RPMI8226 (cell line): ENCODE data around the gene ZSWIM5.
"Not testable (repeated sequence)": the region's sequence is repeated elsewhere in the genome, so short reads cannot be mapped to it uniquely, and the experiment has no call there.

ENCODE experiments used
- DNase-seq: peaks from one replicate; pipeline ENCODE4 v3.0.0-alpha.2; 2015

Gene ZSWIM5

DNA sequence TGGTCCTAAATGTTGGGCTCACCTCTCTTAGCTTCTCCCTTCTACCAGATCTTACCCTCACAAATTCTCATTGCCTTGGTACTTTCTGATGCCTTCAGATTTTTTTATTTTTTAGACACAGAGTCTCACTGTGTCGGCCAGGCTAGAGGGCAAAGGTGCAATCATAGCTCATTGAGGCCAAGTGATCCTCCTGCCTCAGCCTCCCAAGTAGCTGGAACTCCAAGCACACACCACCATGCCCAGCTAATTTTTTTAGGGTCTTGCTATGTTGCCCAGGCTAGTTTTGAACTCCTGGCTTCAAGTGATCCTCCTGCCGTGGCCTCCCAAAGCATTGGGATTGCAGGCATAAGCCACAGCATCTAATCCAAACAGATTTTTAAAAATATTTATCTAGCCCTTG lies 69.4 kb downstream of the ZSWIM5 start:
- DNase-seq: no peak

DNA sequence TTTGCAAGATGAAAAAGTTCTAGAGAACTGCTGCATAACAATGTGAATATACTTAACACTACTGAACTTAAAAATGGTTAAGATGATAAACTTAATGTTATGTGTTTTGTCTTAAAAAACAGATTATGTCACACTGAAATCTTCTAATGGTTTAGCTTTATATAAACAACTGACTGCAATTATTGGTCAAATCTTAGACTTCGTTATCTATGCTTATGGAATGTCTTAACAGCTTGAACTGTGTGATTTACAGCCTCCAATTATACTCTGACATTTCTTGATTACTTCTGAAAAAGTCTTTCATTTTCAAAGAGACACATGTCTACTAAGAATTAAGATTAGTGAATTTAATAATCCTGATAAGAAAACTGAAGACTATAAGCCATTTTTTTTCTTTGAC lies 71.1 kb downstream of the ZSWIM5 start:
- DNase-seq: no peak

DNA sequence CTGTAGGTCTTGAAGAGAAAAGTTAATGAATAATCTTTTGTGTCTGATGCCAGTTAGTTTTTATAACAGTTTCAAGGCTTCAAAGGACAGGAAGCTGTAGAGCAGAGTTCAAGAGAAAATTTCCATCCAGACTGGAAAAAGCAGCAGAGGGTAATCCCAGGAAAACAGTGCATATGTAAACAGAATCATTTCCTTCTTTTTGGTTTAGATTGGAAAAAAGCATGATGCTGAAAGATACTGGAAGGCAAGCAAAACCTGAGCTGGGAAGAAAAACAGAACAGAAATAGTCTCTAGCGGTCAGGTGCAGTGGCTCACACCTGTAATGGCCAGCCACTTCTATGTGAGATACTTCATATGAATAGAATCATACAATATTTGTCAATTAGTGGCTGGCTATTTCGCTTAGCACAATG lies 71.9 kb downstream of the ZSWIM5 start:
- DNase-seq: no peak

DNA sequence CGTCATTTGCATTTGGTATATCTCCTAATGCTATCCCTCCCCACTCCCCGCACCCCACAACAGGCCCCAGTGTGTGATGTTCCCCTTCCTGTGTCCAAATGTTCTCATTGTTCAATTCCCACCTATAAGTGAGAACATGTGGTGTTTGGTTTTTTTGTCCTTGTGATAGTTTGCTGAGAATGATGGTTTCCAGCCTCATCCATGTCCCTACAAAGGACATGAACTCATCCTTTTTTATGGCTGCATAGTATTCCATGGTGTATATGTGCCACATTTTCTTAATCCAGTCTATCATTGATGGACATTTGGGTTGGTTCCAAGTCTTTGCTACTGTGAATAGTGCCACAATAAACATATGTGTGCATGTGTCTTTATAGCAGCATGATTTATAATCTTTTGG lies 73.7 kb downstream of the ZSWIM5 start:
- DNase-seq: not testable (repeated sequence)

DNA sequence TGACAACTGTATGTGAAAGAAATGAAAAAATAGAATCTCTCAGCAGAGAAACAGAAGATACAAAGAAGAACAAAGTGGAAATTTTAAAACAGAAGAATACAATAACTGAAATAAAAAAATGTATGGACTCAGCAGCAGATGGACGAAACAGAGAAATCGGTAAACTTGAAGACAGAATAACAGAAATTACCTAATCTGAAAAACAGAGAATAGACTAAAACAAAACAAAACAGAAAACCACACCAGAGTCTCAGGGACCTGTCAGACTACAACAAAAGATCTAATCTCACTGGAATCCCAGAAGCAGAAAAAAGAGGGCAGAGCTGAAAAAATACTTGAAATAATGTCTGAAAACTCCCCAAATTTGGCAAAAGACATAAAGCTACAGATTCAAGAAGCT lies 83.0 kb downstream of the ZSWIM5 start:
- no peak for DNase-seq

DNA sequence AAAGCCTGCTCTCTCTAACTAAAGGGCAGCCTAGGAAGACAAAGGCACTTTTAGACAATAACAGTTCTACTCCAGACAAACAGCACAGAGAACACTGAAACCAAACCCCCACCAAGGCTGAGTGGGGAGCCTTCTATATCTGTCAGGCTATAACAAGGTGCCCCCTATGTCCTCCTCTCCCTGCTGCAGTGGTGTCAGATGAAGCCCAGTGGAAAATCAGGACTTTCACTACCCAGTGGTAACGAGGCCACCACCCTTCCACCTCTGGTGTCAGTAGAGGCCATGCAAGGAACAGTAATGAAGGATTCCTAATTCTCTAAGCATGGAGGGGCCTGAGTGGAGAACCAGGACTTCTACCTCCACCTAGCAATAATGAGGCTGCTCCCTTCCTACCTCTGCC lies 83.7 kb downstream of the ZSWIM5 start:
- no peak for DNase-seq

DNA sequence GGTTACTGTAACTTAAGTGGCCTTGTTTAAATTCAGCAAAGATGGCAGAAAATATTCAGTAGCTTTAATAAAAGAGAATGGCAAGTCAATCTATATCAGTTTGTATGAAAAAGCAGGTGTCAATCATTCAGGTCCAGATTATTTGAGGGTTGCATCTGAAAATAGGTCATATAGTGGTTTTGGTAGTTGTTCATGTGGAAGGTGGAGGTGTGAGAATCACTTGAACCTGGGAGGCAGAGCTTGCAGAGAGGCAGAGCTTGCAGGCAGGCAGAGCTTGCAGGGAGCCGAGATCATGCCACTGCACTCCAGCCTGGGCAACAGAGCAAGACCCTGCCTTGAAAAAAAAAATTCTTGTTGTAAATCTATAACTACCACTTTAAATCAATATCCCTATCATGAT lies 88.6 kb downstream of the ZSWIM5 start:
- DNase-seq: no peak

DNA sequence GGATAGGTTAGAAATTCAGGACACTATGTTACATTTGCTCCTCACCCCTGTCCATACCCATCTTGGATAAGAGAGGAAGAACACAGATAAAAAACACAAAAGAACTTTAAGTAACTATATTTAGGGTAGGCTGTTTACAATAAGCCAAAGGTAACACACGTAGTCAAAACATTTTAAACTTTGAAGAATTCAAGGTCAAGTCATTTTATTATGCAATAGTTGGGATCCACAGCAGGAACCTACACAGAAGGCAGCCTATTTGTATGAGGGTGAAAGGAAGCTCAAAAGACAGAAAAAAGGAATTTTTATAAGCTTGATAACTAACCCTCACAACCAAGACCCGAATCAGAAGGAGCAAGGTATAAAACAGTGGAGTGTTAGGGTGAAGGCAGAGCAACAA lies 89.6 kb downstream of the ZSWIM5 start:
- DNase-seq: no peak

DNA sequence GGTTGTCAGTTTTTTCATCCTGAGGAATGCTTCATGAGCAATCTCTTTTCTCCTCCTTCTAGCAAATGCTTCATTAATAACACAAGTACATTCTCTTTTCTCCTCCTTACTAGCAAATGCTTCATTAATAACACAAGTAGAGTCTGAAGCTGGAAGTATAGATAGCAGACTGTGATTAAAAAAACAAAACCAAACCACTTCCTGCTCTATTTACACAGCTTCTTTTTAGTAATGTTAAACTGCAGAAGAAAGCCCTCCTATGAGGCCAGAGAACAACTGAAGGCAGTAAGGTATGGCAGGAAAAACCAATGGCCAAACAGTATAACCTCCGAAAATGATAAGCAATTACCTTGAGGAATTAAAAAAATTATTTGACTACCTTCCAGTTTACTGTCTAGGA lies 90.1 kb downstream of the ZSWIM5 start:
- no peak for DNase-seq

DNA sequence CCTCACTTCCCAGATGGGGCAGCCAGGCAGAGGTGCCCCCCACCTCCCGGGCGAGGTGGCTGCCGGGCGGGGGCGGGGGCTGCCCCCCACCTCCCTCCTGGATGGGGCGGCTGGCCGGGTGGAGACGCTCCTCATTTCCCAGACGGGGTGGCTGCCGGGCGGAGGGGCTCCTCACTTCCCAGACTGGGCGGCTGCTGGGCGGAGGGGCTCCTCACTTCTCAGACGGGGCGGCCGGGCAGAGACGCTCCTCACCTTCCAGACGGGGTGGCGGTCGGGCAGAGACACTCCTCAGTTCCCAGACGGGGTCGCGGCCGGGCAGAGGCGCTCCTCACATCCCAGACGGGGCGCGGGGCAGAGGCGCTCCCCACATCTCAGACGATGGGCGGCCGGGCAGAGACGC lies 91.2 kb downstream of the ZSWIM5 start:
- DNase-seq: not testable (repeated sequence)

DNA sequence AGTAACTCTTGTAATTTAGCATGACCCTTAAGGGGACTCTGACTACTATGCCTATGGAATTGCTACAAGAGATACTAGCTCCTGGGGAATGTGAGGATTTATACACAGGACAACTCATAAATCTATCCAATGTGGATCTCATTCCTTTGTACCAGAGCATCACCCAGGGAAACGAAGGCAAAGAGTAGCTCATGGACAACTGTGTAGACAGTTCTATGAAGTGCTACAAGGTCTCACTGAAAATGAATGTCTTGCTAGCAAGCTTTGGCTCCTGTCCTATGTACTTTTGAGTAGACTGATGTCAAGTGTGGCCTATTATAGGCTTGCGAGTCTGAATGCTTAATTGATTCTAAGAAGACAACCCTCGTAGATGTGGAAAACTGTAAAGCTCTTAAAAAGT lies 93.7 kb downstream of the ZSWIM5 start:
- no peak for DNase-seq

DNA sequence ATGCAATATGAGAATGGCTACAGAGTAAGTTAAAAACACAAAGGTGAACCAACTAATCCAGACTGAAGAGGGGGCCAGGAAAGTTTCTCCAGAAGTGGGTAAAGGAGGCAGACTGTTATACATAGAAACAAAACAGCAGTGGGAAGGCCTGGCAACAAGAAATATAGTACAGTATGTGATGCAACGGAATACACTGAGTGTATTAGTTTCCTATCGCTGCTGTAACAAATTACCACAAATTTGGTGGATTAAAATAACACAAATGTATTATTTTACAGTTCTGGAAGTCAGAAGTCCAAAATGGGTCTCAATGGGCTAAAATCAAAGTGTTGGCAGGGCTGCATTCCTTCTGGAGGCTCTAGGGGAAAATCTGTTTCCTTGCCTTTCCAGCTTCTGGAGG lies 95.2 kb downstream of the ZSWIM5 start:
- DNase-seq: no peak

DNA sequence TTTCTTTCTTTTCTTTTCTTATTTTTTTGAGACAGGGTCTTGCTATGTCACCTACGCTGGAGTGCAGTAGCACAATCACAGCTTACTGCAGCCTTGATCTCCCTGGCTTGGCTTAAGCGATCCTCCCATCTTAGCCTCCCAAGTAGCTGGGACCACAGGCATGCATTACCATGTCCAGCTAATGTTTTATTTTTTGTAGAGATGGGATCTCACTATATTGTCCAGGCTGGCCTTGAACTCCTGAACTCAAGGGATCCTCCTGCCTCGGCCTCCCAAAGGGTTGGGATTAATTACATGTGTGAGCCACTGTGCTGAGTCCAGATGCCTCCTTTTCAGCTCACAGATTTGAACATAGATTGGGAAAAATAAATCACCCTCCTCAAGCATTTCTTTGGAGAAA lies 98.6 kb downstream of the ZSWIM5 start:
- no peak for DNase-seq

DNA sequence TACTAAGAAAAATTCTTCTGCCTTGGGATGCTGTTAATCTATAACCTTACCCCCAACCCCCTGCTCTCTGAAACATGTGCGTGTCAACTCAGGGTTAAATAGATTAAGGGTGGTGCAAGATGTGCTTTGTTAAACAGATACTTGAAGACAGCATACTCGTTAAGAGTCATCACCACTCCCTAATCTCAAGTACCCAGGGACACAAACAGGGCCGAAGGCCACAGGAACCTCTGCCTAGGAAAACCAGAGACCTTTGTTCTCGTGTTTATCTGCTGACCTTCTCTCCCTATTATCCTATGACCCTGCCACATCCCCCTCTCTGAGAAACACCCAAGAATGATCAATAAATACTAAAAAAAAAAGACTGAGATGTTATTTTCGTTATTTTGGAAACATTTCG lies 99.5 kb downstream of the ZSWIM5 start:
- not testable (repeated sequence) for DNase-seq

DNA sequence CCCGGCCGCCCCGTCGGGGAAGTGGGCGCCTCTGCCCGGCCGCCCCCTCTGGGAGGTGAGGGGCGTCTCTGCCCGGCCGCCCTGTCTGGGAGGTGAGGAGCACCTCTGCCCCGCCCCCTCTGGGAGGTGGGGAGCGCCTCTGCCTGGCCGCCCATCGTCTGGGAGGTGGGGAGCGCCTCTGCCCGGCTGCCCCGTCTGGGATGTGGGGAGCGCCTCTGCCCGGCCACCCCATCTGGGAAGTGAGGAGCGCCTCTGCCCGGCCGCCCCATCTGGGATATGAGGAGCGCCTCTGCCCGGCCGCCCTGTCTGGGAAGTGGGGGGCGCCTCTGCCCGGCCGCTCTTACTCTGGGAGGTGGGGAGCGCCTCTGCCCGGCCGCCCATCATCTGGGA lies 100.3 kb downstream of the ZSWIM5 start:
- DNase-seq: not testable (repeated sequence)

DNA sequence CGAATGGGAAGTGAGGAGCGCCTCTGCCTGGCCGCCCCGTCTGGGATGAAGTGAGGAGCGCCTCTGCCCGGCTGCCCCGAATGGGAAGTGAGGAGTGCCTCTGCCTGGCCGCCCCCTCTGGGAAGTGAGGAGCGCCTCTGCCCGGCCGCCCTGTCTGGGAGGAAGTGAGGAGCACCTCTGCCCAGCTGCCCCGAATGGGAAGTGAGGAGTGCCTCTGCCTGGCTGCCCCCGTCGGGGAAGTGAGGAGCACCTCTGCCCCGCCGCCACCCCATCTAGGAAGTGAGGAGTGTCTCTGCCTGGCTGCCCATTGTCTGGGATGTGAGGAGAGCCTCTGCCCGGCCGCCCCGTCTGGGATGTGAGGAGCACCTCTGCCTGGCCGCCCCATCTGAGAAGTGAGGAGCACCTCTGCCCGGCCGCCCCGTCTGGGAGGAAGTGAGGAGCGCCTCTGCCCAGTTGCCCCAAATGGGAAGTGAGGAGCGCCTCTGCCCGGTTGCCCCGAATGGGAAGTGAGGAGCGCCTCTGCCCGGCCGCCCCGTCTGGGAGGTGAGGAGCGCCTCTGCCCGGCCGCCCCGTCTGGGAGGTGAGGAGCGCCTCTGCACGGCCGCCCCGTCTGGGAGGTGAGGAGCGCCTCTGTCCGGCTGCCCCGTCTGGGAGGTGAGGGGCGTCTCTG lies 100.8 kb downstream of the ZSWIM5 start:
- DNase-seq: not testable (repeated sequence)

DNA sequence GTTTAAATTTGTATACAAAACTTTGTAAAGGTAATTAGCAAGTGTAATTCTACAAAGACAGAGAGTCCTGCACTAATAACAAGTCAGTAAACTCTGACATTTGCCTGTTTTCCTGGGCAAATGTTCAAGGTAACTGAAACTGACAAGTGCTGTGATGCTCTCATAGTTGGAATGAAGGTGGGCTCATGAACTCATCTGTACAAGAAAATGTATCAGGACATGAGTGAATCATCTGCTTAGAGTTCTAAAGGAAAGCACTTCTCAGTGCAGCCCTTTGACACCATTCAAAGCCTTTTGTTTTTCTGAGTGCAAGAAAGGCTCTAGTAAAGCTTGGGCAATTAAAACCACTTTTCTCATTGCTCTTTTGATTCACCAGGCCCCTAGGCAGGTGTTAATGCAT lies 102.9 kb downstream of the ZSWIM5 start:
- DNase-seq: no peak

DNA sequence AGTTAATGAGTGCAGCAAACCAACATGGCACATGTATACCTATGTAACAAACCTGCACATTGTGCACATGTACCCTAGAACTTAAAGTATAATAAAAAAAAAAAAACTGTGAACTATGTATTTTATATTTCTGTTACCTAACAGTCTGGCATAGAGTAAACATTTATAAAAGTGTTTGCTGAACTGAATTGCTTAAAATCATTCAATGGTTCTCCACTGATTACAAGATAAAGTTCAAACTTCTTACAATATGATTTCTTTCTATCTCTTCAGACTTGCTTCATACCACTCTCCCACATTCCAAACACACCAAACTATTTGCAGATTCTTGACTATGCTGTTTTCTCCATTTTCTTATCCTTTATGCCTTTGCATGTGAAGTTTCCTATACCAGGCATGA lies 104.5 kb downstream of the ZSWIM5 start:
- DNase-seq: no peak

DNA sequence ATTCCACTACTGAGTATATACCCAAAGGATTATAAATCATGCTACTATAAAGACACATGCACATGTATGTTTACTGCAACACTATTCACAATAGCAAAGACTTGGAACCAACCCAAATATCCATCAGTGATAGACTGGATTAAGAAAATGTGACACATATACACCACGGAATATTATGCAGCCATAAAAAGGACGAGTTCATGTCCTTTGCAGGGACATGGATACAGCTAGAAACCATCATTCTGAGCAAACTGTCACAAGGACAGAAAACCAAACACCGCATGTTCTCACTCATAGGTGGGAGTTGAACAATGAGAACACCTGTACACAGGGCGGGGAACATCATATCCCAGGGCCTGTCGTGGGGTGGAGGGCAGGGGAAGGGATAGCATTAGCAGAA lies 104.9 kb downstream of the ZSWIM5 start:
- not testable (repeated sequence) for DNase-seq

DNA sequence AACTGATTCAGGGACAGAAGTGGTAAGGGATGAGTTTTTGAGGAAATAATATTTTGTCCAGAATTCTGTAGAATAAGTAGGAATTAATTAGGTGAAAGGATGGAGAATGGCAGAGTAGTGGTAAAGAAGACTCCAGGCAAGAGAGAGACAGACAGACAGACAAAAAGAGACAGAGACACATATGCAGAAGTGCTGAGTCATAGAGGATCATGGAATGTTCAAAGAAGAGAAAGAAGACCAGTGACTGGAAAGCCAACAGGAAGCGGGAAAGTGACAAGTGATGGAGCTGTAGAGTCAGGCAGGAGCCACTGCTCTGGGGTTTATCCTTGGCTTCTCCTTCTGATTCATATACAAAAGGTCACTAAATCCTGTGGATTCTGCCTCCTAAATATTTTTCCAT lies 108.5 kb downstream of the ZSWIM5 start:
- DNase-seq: no peak

DNA sequence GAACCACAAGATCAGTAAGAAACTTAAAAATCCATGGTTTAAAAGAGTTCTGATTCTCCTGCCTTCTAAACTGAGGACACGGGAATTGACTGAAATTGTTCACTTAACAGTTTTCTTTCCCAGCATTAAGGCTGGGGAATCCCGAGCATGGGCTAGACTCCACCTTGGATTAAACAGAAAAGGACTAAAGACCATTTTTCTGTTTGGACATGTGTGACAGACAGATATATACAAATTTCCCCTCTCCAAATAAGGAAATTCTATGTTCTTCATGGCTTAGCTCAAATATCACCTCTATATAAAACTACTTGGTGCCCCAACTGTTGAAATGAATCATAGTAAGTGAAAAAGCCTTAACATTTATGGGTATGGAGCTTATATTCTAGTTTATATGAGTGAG lies 109.3 kb downstream of the ZSWIM5 start:
- no peak for DNase-seq

DNA sequence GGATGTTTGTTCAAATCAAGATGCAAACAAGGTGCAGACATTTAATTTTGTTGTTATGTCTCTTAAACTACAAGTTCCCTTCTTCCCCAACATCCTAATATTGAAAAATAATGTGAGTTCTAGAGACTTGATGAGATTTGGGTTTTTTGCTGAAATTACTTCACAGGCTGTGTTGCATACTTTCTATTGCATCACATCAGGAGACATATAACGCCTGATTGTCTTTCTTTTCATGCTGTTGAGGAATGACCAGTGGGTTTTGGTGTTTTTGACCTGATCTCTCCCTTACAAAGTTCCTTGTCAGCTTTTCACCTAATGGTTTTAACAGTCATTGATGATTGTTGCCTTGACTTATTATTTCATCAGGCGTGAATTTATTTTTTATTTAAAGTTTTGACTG lies 111.0 kb downstream of the ZSWIM5 start:
- no peak for DNase-seq

DNA sequence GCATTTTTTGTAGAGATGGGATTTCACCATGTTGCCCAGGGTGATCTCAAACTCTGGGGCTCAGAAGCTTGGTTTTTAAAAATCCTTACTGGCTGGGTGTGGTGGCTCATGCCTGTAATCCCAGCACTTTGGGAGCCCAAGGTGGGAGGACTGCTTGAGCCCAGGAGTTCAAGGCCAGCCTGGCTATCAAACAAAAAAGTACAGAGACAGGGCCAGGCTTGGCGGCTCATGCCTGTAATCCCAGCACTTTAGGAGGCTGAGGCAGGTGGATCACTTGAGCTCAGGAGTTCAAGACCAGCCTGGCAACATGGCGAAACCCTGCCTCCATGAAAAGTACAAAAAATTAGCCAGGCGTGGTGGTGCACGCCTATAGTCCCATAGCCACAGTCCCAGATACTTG lies 112.0 kb downstream of the ZSWIM5 start:
- DNase-seq: not testable (repeated sequence)

DNA sequence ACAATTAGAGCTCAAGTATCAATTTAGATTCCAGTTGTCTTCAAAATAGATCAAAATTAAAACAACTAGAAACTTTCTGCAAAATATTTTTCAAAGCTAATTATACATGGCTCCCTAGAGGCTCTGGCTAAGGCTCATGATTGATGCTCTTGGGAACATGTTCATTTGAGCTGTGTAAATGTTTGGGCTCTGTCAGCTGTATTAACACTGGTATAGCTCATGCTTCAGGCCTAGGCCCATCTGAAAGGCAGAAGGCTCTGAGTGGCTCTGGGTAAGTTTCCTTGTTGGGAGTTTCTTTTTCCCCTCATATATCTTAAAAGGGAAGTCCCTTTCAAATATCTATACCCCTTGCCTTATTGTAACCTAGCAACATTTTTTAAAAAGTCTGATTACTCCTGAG lies 113.1 kb downstream of the ZSWIM5 start:
- DNase-seq: no peak

DNA sequence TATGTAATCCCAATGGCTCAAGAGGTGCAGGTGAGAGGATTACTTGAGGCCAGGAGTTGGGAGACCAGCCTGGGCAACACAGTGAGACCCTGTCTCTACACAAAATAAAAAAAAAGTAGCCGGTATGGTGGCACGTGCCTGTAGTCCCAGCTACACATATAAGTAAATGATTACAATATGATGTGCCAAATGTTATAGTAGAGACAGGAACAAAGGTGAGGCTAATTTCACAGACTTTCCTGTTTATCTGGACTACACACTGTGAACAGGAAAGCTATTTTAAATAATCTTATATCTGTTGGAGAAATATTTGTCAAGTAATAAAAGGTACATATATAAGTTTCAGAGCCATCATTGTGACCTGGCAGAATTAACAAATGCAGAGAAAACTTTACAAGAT lies 116.7 kb downstream of the ZSWIM5 start:
- DNase-seq: no peak

DNA sequence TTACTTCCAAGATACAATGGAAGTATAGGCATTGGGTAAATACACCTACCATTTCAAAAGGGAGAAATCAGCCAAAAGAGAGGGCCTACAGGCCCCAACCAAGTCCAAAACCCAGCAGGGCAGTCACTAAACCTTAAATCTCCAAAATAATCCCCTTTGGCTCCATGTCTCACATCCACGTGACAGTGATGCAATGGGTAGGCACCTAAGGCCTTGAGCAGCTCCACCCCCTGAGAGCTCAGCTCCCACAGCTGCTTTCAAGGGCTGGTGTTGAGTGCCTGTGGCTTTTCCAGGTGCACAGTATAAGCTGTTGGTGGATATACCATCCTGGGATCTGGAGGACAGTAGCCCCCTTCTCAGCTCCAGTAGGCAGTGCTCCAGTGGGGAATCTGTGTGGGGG lies 121.8 kb downstream of the ZSWIM5 start:
- no peak for DNase-seq
